SK-N-SH treated with all-trans-retinoic acid at 6 μM for 48 hours (cell line): Measurements from ENCODE around the gene IFT27.

Experiments used
- ATAC-seq: fragments of 200-7000 bp; cut with Tn5 transposase; 3 replicates; pipeline ENCODE4 v1.9.1; 2020; ENCODE audit warnings: mild to moderate bottlenecking, moderate library complexity
- ARNTL ChIP-seq: fragments of 450-650 bp; formaldehyde crosslinking; IDR thresholded peaks from 2 replicates; pipeline ENCODE4 v1.5.0; 2020; ENCODE audit warnings: low read depth, mild to moderate bottlenecking, moderate library complexity, borderline replicate concordance
- BACH2 ChIP-seq: fragments of 250-450 bp; sonication (Bioruptor Pico); IDR thresholded peaks from 2 replicates; pipeline ENCODE4 v1.9.0; 2021; ENCODE audit warnings: mild to moderate bottlenecking, borderline replicate concordance
- CREB5 ChIP-seq: fragments of 250-450 bp; sonication (Bioruptor Pico); IDR thresholded peaks from 2 replicates; pipeline ENCODE4 v1.5.1; 2020; ENCODE audit warnings: low read depth, mild to moderate bottlenecking, moderate library complexity
- CSDC2 ChIP-seq: fragments of 250-450 bp; sonication (Bioruptor Pico); IDR thresholded peaks from 2 replicates; pipeline ENCODE4 v1.5.0; 2020; ENCODE audit warnings: mild to moderate bottlenecking, moderate library complexity
- CSRNP3 ChIP-seq: fragments of 250-450 bp; sonication (Bioruptor Pico); IDR thresholded peaks from 2 replicates; pipeline ENCODE4 v1.5.1; 2021; ENCODE audit warnings: mild to moderate bottlenecking, moderate library complexity
- ESRRG ChIP-seq: fragments of 250-450 bp; sonication (Bioruptor Pico); IDR thresholded peaks from 2 replicates; pipeline ENCODE4 v1.6.1; 2021; ENCODE audit warnings: mild to moderate bottlenecking
- GLIS3 ChIP-seq: fragments of 250-450 bp; sonication (Bioruptor Pico); IDR thresholded peaks from 2 replicates; pipeline ENCODE4 v1.5.0; 2020; ENCODE audit warnings: mild to moderate bottlenecking, moderate library complexity
- ISL1 ChIP-seq: fragments of 250-450 bp; sonication (Bioruptor Pico); IDR thresholded peaks from 2 replicates; pipeline ENCODE4 v2.1.2; 2022; ENCODE audit warnings: mild to moderate bottlenecking, moderate library complexity
- OSR1 ChIP-seq: fragments of 250-450 bp; sonication (Bioruptor Pico); IDR thresholded peaks from 2 replicates; pipeline ENCODE4 v1.8.0; 2022; ENCODE audit warnings: moderate library complexity, mild to moderate bottlenecking, inconsistent platforms
- RARB ChIP-seq: fragments of 250-450 bp; sonication (Bioruptor Pico); IDR thresholded peaks from 2 replicates; pipeline ENCODE4 v1.8.0; 2021; ENCODE audit warnings: mild to moderate bottlenecking, moderate library complexity
- SNAI2 ChIP-seq: fragments of 250-450 bp; sonication (Bioruptor Pico); IDR thresholded peaks from 2 replicates; pipeline ENCODE4 v1.5.0; 2020; ENCODE audit warnings: mild to moderate bottlenecking, moderate library complexity
- TOX ChIP-seq: fragments of 250-450 bp; sonication (Bioruptor Pico); IDR thresholded peaks from 2 replicates; pipeline ENCODE4 v1.8.0; 2021; ENCODE audit warnings: mild to moderate bottlenecking, moderate library complexity, borderline replicate concordance
- TSHZ2 ChIP-seq: fragments of 250-450 bp; sonication (Bioruptor Pico); IDR thresholded peaks from 2 replicates; pipeline ENCODE4 v1.5.0; 2020; ENCODE audit warnings: mild to moderate bottlenecking, moderate library complexity
- ZC3H10 ChIP-seq: fragments of 250-450 bp; sonication (Bioruptor Pico); IDR thresholded peaks from 2 replicates; pipeline ENCODE4 v1.5.1; 2021; ENCODE audit warnings: mild to moderate bottlenecking, moderate library complexity
- ZFP3 ChIP-seq: fragments of 250-450 bp; sonication (Bioruptor Pico); IDR thresholded peaks from 2 replicates; pipeline ENCODE4 v1.5.0; 2020; ENCODE audit warnings: mild to moderate bottlenecking, moderate library complexity
- ZNF565 ChIP-seq: fragments of 450-650 bp; formaldehyde crosslinking; conservative IDR thresholded peaks from 2 replicates; pipeline ENCODE4 v1.5.0; 2020; ENCODE audit warnings: low read depth, mild to moderate bottlenecking, moderate library complexity

The IFT27 gene

GRCh38 chr22:36736701-36737320, 39.1 kb downstream of the IFT27 start:
- TF ChIP-seq TSHZ2 (CRISPR knock-in tag): no peak
- TF ChIP-seq SNAI2 (CRISPR knock-in tag): no peak
- TF ChIP-seq, all 23 proteins: peak for 0
- no peak for ATAC-seq

GRCh38 chr22:36734171-36735058, 41.5 kb downstream of the IFT27 start:
- TF ChIP-seq ARNTL: no peak
- no peak for TF ChIP-seq RARB (CRISPR knock-in tag)
- no peak for TF ChIP-seq CREB5 (CRISPR knock-in tag)
- TF ChIP-seq CSRNP3: no peak
- peak; percentile 45; the same call in 2 of the 3 replicates for ATAC-seq

GRCh38 chr22:36733271-36733670, 42.6 kb downstream of the IFT27 start:
- no peak for TF ChIP-seq ZNF565 (CRISPR knock-in tag)
- TF ChIP-seq RARB (CRISPR knock-in tag): no peak
- no peak for TF ChIP-seq OSR1 (CRISPR knock-in tag)
- TF ChIP-seq ISL1: no peak
- TF ChIP-seq ESRRG (CRISPR knock-in tag): no peak
- no peak for TF ChIP-seq CSRNP3
- no peak for TF ChIP-seq BACH2 (CRISPR knock-in tag)
- ATAC-seq: no peak

- TF ChIP-seq OSR1 (CRISPR knock-in tag) (no peak), CREB5 (CRISPR knock-in tag) (no peak), ARNTL (no peak), ESRRG (CRISPR knock-in tag) (no peak), ISL1 (no peak), GLIS3 (CRISPR knock-in tag) (no peak), TOX (CRISPR knock-in tag) (no peak), BACH2 (CRISPR knock-in tag) (no peak), CSDC2 (no peak), ZC3H10 (no peak), RARB (CRISPR knock-in tag) (no peak), ZFP3 (CRISPR knock-in tag) (no peak), TSHZ2 (CRISPR knock-in tag) (no peak), ZNF565 (CRISPR knock-in tag) (no peak)
- ATAC-seq: no peak
Measured at GRCh38 chr22:36732609-36733008, 43.3 kb downstream of the IFT27 start.
